ENCODE measurements around the gene SERPINA3.
A peak's percentile ranks its signal among the peaks of the same experiment; 100 is the strongest.
"Not testable (repeated sequence)": the region's sequence is repeated elsewhere in the genome, so short reads cannot be mapped to it uniquely, and the experiment has no call there.

Gene SERPINA3

GRCh38 chr14:94612174-94612573 lies at the start of gene SERPINA3:
Gene SERPINA3 (plus strand): TSS chr14:94612391. CDS start chr14:94614442, 2,051 bp downstream.
- no peaks in the 10 kb centered on the region for H3K27me3 Mint-ChIP-seq
- peak within 1 kb of the TSS in 1 of 2 donors; percentile 80 for H3K27ac Mint-ChIP-seq
- H3K4me1 Mint-ChIP-seq, result no peaks in the 10 kb centered on the region
- ATAC-seq (no peak), DNase-seq (no peak)
- no peak within 1 kb of the TSS for H3K4me3 Mint-ChIP-seq
- H3K9me3 Mint-ChIP-seq, result peaks cover 0 to 21% of the 10 kb centered on the region in 2 donors

DNA sequence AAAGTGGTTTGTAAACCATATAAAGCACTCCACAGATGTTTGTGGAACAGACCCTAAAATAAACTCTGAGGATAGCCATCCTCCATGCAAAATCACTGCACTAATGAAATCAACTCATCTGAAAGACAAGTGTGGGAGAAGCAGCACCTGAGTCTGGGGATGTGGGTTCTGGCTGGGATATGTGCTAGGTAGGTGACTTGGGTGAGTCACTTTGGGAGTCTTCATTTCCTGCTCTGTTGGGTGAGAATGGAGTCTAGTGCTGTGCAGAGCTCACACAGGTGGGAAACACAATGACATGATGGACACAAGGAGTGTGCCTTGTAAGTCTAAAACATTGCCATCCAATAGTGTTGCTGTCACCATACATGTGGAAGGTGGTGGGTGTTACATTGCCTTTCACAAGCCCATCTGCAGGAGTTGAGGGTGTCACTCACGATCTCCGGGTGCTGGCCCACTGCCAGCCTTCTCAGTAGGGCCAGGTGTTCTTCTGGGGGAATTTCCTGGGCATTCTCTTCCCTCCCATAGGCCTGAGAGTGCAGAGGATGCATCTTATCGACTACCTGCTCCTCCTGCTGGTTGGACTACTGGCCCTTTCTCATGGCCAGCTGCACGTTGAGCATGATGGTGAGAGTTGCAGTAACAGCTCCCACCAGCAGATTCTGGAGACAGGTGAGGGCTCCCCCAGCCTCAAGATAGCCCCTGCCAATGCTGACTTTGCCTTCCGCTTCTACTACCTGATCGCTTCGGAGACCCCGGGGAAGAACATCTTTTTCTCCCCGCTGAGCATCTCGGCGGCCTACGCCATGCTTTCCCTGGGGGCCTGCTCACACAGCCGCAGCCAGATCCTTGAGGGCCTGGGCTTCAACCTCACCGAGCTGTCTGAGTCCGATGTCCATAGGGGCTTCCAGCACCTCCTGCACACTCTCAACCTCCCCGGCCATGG lies 49.0 kb upstream of the SERPINA3 start:
- no peak overlapping the region for H3K4me3 Mint-ChIP-seq
- ATAC-seq (no peak), DNase-seq (no peak)
- H3K9me3 Mint-ChIP-seq, result peaks cover 0 to under 1% of the 10 kb centered on the region in 2 donors
- H3K4me1 Mint-ChIP-seq, result no peaks in the 10 kb centered on the region
- H3K27ac Mint-ChIP-seq, result no peak overlapping the region
- H3K27me3 Mint-ChIP-seq, result peaks cover 22% of the 10 kb centered on the region

DNA sequence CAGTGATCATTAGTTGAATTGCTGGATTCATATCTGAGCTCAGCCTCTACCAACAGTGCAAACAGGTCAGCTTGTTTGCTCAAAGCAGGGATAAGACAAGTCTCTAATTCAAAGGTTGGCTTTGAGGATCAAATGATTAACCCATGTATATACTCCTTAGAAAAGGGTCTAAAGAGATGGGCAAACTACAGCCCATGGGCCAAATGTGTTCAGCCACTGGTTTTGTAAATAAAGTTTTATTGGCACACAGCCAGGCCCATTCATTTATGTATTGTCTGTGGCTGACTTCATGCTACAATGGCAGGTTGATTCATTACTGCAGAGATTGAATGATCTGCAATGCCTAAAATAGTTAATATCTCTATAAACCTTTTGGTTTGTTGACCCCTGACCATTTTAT lies 47.8 kb upstream of the SERPINA3 start:
- Mint-ChIP-seq H3K27me3 (peaks cover 15% of the 10 kb centered on the region), H3K4me1 (no peaks in the 10 kb centered on the region), H3K9me3 (no peaks in the 10 kb centered on the region), H3K27ac (no peak overlapping the region), H3K4me3 (no peak overlapping the region)
- DNase-seq (no peak), ATAC-seq (no peak)

DNA sequence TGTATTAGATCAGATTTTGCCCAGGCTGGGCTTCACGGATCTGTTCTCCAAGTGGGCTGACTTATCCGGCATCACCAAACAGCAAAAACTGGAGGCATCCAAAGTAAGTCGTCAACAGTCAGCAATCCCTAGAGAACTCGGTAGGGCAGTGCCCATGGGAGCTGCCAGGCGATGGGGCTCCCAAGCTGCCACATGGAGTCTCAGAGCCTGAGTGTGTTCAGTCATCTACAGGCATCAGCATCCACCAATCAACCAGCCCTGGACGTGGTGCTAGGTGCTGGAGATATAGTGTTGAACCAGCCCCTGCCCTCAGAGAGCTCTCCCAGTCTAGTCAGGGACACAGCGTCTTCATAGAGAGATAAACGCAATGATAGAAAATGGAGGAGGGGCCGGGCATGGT lies 44.0 kb upstream of the SERPINA3 start:
- no peak overlapping the region for H3K27ac Mint-ChIP-seq
- ATAC-seq (no peak), DNase-seq (no peak)
- H3K9me3 Mint-ChIP-seq, result no peaks in the 10 kb centered on the region
- H3K4me3 Mint-ChIP-seq, result no peak overlapping the region
- no peaks in the 10 kb centered on the region for H3K27me3 Mint-ChIP-seq
- no peaks in the 10 kb centered on the region for H3K4me1 Mint-ChIP-seq

DNA sequence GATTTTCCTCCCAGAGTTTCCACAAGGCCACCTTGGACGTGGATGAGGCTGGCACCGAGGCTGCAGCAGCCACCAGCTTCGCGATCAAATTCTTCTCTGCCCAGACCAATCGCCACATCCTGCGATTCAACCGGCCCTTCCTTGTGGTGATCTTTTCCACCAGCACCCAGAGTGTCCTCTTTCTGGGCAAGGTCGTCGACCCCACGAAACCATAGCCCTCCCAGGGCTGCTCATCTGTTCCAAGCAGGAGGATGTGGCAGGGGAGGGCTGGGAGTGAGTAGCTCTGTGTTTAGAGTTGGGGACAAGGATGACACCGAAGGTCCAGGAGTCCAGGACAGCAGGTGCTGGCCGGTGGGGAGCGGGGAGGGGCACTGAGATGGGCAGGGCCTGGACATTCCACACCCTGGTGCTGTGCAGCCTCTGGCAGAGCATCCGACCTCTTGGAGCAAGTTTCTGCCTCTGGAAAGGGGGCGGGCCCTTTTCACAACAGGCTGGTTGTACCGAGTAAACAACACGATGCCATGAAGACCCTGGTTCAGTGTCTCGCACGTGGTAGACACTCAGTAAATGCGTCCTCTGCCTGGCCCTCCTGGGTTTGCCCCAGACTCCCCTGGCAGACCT lies 42.7 kb upstream of the SERPINA3 start:
- no peak for ATAC-seq
- Mint-ChIP-seq H3K4me3 (no peak overlapping the region), H3K4me1 (no peaks in the 10 kb centered on the region), H3K27ac (peak overlapping the region in 1 of 2 donors; percentile 55), H3K27me3 (no peaks in the 10 kb centered on the region), H3K9me3 (no peaks in the 10 kb centered on the region)
- DNase-seq, result no peak

DNA sequence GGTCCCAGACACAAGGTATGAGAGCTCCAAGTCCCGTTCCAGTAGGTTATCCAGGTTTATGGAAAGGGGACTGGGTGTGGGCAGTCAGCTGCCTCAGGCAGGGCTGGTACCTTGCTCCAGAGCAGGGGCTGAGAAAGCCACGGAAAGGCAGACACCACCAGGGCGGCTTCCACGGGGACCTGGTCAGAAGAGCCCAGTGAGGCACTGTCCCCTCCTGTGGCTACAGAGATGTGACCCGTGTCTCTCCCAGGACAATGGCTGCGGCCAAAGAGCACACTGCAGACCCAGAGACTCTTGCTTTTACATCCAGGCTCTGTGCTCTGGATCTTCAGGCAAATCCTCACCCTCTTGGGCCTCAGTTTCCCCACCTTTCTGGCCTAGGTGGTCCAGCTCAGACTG lies 42.2 kb upstream of the SERPINA3 start:
- no peaks in the 10 kb centered on the region for H3K9me3 Mint-ChIP-seq
- ATAC-seq (no peak), DNase-seq (no peak)
- H3K4me3 Mint-ChIP-seq, result no peak overlapping the region
- no peaks in the 10 kb centered on the region for H3K4me1 Mint-ChIP-seq
- no peak overlapping the region for H3K27ac Mint-ChIP-seq
- H3K27me3 Mint-ChIP-seq, result no peaks in the 10 kb centered on the region

- H3K27me3 Mint-ChIP-seq, result no peaks in the 10 kb centered on the region
- ATAC-seq (no peak), DNase-seq (no peak)
- no peaks in the 10 kb centered on the region for H3K4me1 Mint-ChIP-seq
- no peaks in the 10 kb centered on the region for H3K9me3 Mint-ChIP-seq
- no peak overlapping the region for H3K4me3 Mint-ChIP-seq
- no peak overlapping the region for H3K27ac Mint-ChIP-seq
Observed at GRCh38 chr14:94570440-94570839, 41.8 kb upstream of the SERPINA3 start.

- ATAC-seq (no peak), DNase-seq (no peak)
- H3K9me3 Mint-ChIP-seq, result no peaks in the 10 kb centered on the region
- no peaks in the 10 kb centered on the region for H3K27me3 Mint-ChIP-seq
- H3K27ac Mint-ChIP-seq, result no peak overlapping the region
- H3K4me1 Mint-ChIP-seq, result no peaks in the 10 kb centered on the region
- H3K4me3 Mint-ChIP-seq, result no peak overlapping the region
Observed at GRCh38 chr14:94571395-94571794, 40.8 kb upstream of the SERPINA3 start.

GRCh38 chr14:94571950-94572349 lies 40.2 kb upstream of the SERPINA3 start:
- H3K27ac Mint-ChIP-seq, result no peak overlapping the region
- no peaks in the 10 kb centered on the region for H3K27me3 Mint-ChIP-seq
- no peak for ATAC-seq
- no peak overlapping the region for H3K4me3 Mint-ChIP-seq
- no peaks in the 10 kb centered on the region for H3K9me3 Mint-ChIP-seq
- DNase-seq, result no peak
- no peaks in the 10 kb centered on the region for H3K4me1 Mint-ChIP-seq

DNA sequence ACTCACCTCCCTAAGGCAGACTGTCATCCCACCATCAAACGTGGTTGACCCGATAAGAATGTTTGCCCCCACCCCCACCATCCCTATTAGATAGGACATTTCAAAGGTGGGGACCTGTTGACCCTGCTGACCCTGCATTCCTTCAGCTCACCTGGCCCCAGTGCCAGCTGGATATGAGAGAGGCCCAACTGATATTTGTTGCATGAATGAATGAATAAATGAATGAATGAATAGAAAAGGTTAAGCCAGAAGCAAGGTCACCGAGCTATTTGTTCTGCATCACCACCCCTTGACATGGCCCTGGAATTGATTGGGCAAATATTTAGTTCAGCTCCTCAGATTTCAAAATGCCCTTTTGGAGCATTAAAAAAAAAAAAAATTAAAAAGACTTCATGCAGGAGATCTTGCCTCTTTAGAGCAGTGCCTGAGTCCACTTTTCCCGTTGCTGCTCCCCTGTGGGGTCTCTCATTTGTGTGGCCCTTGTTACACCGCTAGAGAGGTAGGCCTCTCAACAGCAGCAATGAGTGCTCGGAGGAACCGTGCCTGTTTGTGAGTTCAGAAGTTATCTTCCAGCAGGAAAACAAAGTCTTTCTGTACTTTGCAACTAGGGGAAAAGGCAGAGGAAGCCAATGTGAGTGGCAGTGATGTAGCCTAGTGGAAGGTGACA lies 39.4 kb upstream of the SERPINA3 start:
- no peak overlapping the region for H3K4me3 Mint-ChIP-seq
- no peaks in the 10 kb centered on the region for H3K4me1 Mint-ChIP-seq
- no peak for DNase-seq
- no peaks in the 10 kb centered on the region for H3K27me3 Mint-ChIP-seq
- ATAC-seq, result no peak
- H3K27ac Mint-ChIP-seq, result no peak overlapping the region
- H3K9me3 Mint-ChIP-seq, result no peaks in the 10 kb centered on the region

- no peak overlapping the region for H3K27ac Mint-ChIP-seq
- H3K27me3 Mint-ChIP-seq, result no peaks in the 10 kb centered on the region
- H3K9me3 Mint-ChIP-seq, result no peaks in the 10 kb centered on the region
- no peak overlapping the region for H3K4me3 Mint-ChIP-seq
- ATAC-seq, result no peak
- H3K4me1 Mint-ChIP-seq, result no peaks in the 10 kb centered on the region
- no peak for DNase-seq
Observed at GRCh38 chr14:94573475-94574277, 38.5 kb upstream of the SERPINA3 start.

DNA sequence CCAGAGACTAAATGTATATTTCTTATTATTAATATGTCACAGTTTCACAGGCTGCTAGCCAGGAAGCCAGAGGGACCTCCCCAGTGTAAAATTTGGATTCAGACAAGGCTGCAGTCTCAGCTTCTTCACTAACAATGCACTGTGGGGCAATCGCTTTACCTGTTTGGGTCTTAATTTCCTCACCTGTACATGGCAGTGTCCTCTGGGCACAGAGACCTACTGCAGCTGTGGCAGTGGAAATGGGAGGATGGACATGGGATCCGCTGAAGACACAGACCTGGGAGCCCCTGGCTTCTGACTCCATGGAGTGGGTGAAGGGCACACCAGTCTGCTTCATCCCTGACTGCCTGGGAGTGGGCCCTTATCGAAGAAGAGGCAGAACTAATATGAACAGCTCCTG lies 37.9 kb upstream of the SERPINA3 start:
- no peaks in the 10 kb centered on the region for H3K27me3 Mint-ChIP-seq
- no peaks in the 10 kb centered on the region for H3K4me1 Mint-ChIP-seq
- H3K27ac Mint-ChIP-seq, result no peak overlapping the region
- no peaks in the 10 kb centered on the region for H3K9me3 Mint-ChIP-seq
- DNase-seq (no peak), ATAC-seq (no peak)
- H3K4me3 Mint-ChIP-seq, result no peak overlapping the region

DNA sequence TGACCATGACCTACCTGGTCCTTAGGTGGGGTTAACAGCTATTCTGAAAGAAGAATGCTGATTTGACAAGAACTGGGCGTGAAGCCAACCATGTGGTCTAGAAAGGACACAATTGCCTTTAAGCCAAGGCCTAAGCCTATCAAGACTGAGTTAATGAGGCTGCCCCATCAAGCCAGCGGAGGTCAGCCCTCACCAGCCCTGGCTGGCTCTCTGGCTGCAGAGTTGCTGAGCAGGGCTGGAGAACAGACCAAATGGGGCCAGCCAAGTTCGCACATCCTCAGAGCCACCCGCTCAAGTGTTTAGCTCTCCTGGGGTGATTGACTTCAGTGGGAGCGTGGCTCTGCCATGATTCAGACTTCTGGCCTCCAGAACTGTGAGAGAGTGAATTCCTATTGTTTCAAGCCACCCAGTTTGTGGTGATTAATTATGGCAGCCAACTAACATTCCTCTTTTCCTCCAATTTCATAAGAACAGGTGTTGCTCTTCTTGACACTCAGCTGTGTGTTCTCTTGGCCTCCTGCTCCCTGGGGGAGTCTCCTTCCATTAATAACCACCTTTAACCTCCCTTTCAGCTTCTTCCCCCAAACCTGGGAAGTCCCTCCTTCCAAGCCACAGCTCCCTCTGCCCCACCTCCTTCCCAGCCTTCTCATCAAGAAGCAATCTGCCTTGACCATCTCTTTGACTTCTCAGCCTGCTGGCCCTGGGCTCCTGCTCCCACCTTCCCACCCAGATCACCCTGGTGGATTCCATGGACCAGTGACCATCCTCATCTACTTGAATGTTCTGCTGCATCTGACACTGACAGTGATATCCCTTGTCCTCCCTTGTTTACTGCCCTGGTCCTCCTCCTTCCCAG lies 36.2 kb upstream of the SERPINA3 start:
- Mint-ChIP-seq H3K4me3 (no peak overlapping the region), H3K27ac (no peak overlapping the region), H3K9me3 (no peaks in the 10 kb centered on the region), H3K4me1 (no peaks in the 10 kb centered on the region), H3K27me3 (no peaks in the 10 kb centered on the region)
- DNase-seq (no peak), ATAC-seq (no peak)

GRCh38 chr14:94577472-94577871 lies 34.7 kb upstream of the SERPINA3 start:
- ATAC-seq, H3K27me3 Mint-ChIP-seq, H3K4me1 Mint-ChIP-seq, DNase-seq, H3K9me3 Mint-ChIP-seq, H3K4me3 Mint-ChIP-seq, H3K27ac Mint-ChIP-seq: not testable (repeated sequence)

- Mint-ChIP-seq H3K27me3 (no peaks in the 10 kb centered on the region), H3K4me1 (no peaks in the 10 kb centered on the region), H3K27ac (no peak overlapping the region), H3K4me3 (no peak overlapping the region), H3K9me3 (no peaks in the 10 kb centered on the region)
- DNase-seq (no peak), ATAC-seq (no peak)
Observed at GRCh38 chr14:94578712-94579111, 33.5 kb upstream of the SERPINA3 start.
